Muscle of arm (tissue), 12 donors: Measurements from ENCODE around the gene PCSK9. TPM values are rescaled to one million over a fixed set of nuclear protein-coding genes. Genes with fewer than 3 reads are reported as not detected.
A peak's percentile ranks its signal among the peaks of the same experiment; 100 is the strongest.

Experiments used
- DNase-seq: peaks from one replicate; pipeline ENCODE4 v3.0.0-alpha.2; 2013
- polyA plus RNA-seq, 12 donors: library from polyadenylated mRNA; unstranded; fragments of 120-200 nt; gene quantifications; one replicate each; pipeline ENCODE4 v1.2.1, GENCODE V29; 2013; ENCODE audit not compliant: insufficient read length in 12 of 12

The PCSK9 gene
- polyA plus RNA-seq, 12 donors, result 2.9 to 23.1 (median 4.7) TPM; not detected in 1

GRCh38 chr1:55043011-55043410, 3.7 kb downstream of the PCSK9 start:
- DNase-seq, result no peak

DNA sequence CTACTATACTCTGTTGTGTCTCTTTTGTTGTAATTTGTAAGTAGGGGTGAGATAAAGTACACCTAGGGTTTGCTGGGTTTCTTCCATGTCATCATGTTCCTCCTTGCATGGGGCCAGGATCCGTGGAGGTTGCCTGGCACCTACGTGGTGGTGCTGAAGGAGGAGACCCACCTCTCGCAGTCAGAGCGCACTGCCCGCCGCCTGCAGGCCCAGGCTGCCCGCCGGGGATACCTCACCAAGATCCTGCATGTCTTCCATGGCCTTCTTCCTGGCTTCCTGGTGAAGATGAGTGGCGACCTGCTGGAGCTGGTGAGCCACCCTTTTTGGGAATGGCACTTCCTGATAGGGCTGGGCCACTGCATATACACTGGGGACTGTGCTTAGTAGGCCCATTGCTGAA, 4.4 kb downstream of the PCSK9 start:
- no peak for DNase-seq

DNA sequence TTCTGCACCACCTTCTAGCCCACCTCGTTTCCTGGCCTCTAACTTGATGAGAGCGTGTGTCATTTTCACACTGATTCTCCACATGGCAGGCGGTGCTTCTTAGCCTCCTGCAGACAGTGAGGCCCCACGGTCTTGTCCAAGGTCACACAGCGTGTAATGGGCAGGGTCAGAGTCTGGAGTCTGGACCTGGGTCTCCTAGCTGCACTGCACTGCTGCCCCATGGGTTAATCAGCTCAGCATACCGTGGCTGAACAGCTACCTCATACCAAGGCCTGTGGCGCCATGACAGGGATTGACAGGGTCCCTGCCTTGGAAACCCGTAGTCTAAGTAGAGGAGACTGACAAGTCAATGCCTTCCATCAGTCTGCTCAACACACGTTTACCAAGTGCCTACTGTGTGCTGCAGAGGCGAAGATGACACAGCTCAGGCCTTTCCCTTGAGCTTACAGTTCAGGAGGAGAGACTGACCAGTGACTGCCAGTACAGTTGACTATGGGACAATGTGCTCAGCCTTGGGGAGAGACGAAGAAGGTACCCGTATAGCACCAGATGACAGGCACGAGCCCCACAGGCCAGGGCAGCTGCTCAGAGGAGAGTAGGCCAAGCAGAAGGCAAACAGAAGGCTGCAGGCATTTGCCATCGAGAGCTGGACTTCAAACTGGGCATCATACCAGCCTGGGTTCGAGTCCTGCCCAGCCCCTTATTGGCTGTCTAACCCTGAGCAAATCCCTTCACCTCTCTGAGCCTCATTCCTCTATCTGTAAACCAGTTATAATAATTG, 5.5 kb downstream of the PCSK9 start:
- DNase-seq, result no peak

GRCh38 chr1:55045430-55045829, 6.1 kb downstream of the PCSK9 start:
- DNase-seq, result no peak

DNA sequence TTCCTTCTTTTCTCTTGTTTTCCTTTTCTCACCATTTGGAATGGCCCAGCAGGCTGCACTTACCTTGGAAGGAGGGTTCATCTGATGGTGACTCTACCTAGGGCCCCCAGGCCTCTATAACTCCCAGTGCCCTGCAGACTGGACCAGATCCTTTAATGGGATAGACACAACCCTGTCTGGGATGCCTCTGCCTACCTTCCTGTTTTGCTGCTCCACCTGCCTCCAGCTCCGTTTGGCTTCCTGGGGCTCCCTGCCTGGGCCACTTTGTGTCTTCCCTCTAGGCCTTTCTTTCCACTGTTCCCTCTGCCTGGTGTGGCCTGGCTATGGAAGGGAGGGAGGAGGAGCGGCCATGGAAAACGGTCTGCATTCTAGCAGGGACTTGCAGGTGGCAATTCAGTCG, 7.5 kb downstream of the PCSK9 start:
- no peak for DNase-seq

- no peak for DNase-seq
Measured at GRCh38 chr1:55047611-55048010, 8.3 kb downstream of the PCSK9 start.

GRCh38 chr1:55048453-55049270, 9.3 kb downstream of the PCSK9 start:
- no peak for DNase-seq

- DNase-seq, result no peak
Measured at GRCh38 chr1:55049271-55049913, 10.0 kb downstream of the PCSK9 start.

GRCh38 chr1:55049914-55050278, 10.5 kb downstream of the PCSK9 start:
- DNase-seq, result peak; percentile 45

DNA sequence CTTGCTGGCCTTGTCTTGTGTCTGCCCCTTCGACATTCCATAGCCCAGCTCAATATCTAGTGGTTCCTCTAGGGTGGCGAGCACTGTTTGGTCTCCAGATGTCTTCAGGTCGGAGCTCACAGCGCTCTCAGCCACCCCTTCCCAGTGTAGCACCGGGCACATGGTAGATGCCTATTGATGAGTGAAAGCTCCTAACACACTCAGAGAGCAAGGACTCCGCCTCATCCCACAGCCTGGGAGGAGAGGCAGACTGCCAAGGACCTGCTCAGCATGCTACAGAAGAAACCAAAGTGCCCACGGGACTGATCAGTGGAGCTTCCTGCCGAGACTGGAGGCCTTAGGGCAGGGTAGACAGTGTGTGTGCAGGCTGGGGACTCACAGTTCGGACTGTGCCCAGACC, 10.9 kb downstream of the PCSK9 start:
- peak; percentile 21 for DNase-seq

GRCh38 chr1:55051169-55051568, 11.8 kb downstream of the PCSK9 start:
- no peak for DNase-seq

DNA sequence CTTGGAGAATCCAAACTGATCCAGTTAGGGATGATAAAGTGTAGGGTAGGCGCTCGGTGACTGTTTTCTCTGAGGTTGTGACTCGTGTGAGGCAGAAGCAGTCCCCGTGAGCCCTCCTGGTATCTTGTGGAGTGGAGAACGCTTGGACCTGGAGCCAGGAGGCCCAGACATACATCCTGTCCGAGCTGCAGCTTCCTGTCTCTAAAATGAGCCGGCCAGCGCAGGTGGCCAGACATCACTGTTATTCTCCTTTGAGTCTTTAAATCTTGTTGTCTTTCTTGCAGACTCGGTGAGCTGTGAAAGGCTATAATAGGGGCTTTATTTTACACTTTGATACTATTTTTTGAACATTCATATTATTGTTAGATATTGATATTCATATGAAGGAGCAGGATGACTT, 12.3 kb downstream of the PCSK9 start:
- no peak for DNase-seq

GRCh38 chr1:55052221-55053142, 13.1 kb downstream of the PCSK9 start:
- DNase-seq, result no peak

DNA sequence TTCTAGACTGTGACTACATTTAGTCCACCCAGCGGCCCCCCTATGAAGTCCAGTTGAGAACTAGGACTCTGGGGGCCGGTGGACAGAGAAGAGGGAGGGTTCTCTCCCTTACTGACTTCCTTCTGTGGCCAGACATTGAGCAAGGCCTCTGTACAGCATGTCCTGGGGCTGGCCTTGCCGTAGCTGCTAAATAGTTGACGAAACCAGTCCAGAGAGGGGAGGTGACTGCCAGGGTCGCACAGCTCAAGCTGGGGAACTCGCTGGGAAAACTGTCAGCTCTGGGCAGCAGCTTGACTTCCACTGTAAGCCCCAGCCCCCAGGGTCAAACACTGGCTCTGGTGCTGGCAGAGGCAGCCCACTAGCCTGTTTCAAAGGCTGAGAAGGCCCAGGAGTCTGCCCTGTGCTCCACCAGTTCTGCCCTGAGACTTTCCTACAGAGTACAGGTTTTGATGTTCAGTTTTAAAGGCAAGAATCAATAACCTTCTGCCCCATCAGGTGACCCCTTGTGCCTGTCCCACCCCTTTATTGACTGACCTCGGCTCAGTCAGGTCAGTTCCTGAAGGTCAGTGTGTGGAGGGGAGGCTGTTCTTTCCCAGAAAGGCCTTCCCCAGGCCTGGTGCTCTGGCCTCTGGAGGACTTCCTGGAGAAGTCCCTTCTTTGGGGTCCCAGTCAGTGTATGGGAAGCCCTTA, 14.1 kb downstream of the PCSK9 start:
- no peak for DNase-seq

DNA sequence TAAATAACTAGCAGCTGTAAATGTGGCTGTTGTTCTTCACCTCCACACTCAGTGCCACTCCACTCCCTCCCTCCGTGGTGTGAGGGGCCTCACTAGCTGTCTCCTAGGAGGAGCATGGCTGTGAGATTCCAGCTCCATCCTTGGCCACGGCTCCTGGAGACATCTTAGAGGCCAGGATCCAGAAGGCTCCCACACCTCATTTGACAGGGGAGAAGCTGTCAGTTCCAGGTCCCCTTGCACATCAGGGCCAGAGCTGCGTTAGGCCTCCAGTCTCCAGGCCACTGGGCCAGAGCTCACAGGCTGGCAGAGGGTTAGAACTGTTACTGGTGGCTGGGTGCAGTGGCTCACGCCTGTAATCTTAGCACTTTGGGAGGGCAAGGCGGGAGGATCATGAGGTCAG, 15.0 kb downstream of the PCSK9 start:
- no peak for DNase-seq

- no peak for DNase-seq
Measured at GRCh38 chr1:55055084-55055882, 15.9 kb downstream of the PCSK9 start.

GRCh38 chr1:55055951-55056631, 16.7 kb downstream of the PCSK9 start:
- DNase-seq, result no peak

DNA sequence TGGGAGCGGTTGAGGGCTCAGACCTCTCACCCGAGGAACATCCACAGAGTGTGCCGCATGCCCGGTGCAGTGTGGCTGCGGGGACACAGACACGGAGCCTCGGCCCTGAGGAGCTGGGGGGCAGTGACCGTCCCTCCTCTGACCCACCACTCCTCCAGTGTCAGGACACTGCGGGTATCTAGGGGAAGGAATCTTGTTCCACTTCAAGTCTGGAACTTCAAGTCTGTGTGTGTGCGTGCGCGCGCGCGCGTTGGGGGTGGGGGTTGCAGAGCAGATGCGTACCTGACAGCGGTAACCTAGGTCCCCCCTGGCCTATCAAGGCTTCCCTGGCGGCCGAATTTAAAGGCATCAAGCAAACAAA, 17.3 kb downstream of the PCSK9 start:
- DNase-seq, result no peak

DNA sequence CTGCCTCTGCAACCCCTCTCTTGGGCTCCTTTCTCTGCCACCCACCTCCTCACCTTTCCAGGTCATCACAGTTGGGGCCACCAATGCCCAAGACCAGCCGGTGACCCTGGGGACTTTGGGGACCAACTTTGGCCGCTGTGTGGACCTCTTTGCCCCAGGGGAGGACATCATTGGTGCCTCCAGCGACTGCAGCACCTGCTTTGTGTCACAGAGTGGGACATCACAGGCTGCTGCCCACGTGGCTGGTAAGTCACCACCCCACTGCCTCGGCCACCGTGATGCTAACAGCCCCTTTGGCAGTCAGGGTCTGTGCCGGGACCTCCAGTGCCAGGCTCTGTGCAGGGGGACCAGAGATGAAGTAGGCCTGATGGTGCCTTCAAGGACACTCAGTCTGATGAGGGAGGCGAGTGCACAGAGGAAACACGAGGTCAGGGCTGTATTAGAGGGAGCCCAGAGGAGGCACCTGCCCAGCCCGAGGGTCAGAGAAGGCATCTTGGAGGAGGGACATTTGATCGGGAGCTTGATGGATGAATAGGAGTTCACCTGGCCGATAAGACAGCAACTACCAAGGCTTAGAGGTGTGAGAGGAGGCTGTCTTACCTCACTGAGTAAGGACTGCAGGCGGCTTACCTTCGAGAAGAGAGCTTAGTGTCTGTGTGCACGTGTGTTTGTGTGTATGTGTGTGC, 18.1 kb downstream of the PCSK9 start:
- no peak for DNase-seq
